Lower lobe of right lung (tissue), 2 donors: ENCODE data around the gene NFATC2. TPM values are rescaled to one million over a fixed set of nuclear protein-coding genes. Genes with fewer than 3 reads are reported as not detected.

ENCODE experiments used
- ATAC-seq, 2 donors: fragments of 200-7000 bp; cut with Tn5 transposase; one replicate each; pipeline ENCODE4 v1.9.1; 2020 to 2022; ENCODE audit warnings: mild to moderate bottlenecking in 2 of 2, moderate library complexity in 2 of 2
- DNase-seq: peaks from one replicate; pipeline ENCODE4 v3.0.0-alpha.2; 2020
- H3K27ac ChIP-seq: fragments of 200-600 bp; one replicate; pipeline ENCODE4 v1.8.0; 2022
- H3K27me3 ChIP-seq: fragments of 200-600 bp; one replicate; pipeline ENCODE4 v1.8.0; 2022; ENCODE audit warnings: low read depth
- H3K36me3 ChIP-seq: fragments of 200-600 bp; one replicate; pipeline ENCODE4 v1.8.0; 2022; ENCODE audit warnings: mild to moderate bottlenecking
- H3K4me1 ChIP-seq: fragments of 200-600 bp; one replicate; pipeline ENCODE4 v1.8.0; 2022
- H3K4me3 ChIP-seq: fragments of 200-600 bp; one replicate; pipeline ENCODE4 v1.8.0; 2022; ENCODE audit warnings: mild to moderate bottlenecking
- H3K9me3 ChIP-seq: fragments of 200-600 bp; one replicate; pipeline ENCODE4 v1.8.0; 2022
- CTCF ChIP-seq: fragments of 200-600 bp; IDR thresholded peaks from one replicate; pipeline ENCODE4 v1.8.0; 2022; ENCODE audit warnings: antibody characterized with exemption, mild to moderate bottlenecking
- intact Hi-C: fragments of 100-400 bp; cut with DNase I; formaldehyde crosslinking; loops from one replicate; pipeline ENCODE4 v1.11.0; 2022
- total RNA-seq: library from RNA; stranded (reverse); fragmentation: NEBNext Ultra II Directional; extraction: Animal tissue kit (Norgen Biotek cat#: 25700); gene quantifications from one replicate; pipeline ENCODE4 v1.2.1, GENCODE V29; 2021
- donor health status: DM: no; HTN: yes; CAD: no; lungs with severe emphysema.

Gene NFATC2
- total RNA-seq, 1 donor from 2014 or later, result 6.6 TPM

GRCh38 chr20:51562332-51563173 lies 20.0 kb upstream of the NFATC2 start:
- Histone ChIP-seq H3K4me1 (peaks cover 34% of the 10 kb centered on the region), H3K27ac (peak overlapping the region; percentile 84), H3K27me3 (peaks cover 51% of the 10 kb centered on the region), H3K9me3 (no peaks in the 10 kb centered on the region), H3K4me3 (peak overlapping the region; percentile 55), H3K36me3 (no peaks in the 10 kb centered on the region)
- TF ChIP-seq CTCF, result peak; percentile 21
- DNase-seq (peak; percentile 55), ATAC-seq (peak; percentile 74 to 85)
- intact Hi-C loops, result no loop called here

GRCh38 chr20:51562027-51562331 lies 19.5 kb upstream of the NFATC2 start:
- peak overlapping the region; percentile 84 for H3K27ac ChIP-seq
- no peaks in the 10 kb centered on the region for H3K36me3 ChIP-seq
- ATAC-seq (no peak), DNase-seq (no peak)
- no peak for TF ChIP-seq CTCF
- H3K9me3 ChIP-seq, result no peaks in the 10 kb centered on the region
- peak overlapping the region; percentile 55 for H3K4me3 ChIP-seq
- peaks cover 34% of the 10 kb centered on the region for H3K4me1 ChIP-seq
- intact Hi-C loops, result no loop called here
- peaks cover 51% of the 10 kb centered on the region for H3K27me3 ChIP-seq

GRCh38 chr20:51560550-51561307 lies 18.2 kb upstream of the NFATC2 start:
- Histone ChIP-seq H3K4me1 (peaks cover 34% of the 10 kb centered on the region), H3K9me3 (no peaks in the 10 kb centered on the region), H3K36me3 (no peaks in the 10 kb centered on the region), H3K27me3 (peaks cover 51% of the 10 kb centered on the region), H3K4me3 (no peak overlapping the region), H3K27ac (no peak overlapping the region)
- intact Hi-C loops, result no loop called here
- no peak for ATAC-seq
- no peak for TF ChIP-seq CTCF
- DNase-seq, result no peak

- no peak for ATAC-seq
- Histone ChIP-seq H3K27ac (no peak overlapping the region), H3K27me3 (peaks cover 47% of the 10 kb centered on the region), H3K4me1 (peaks cover 34% of the 10 kb centered on the region), H3K9me3 (no peaks in the 10 kb centered on the region), H3K36me3 (no peaks in the 10 kb centered on the region), H3K4me3 (no peak overlapping the region)
- TF ChIP-seq CTCF, result no peak
- intact Hi-C loops, result no loop called here
- no peak for DNase-seq
These were observed 17.5 kb upstream of the NFATC2 start for GRCh38 chr20:51560042-51560441.

- TF ChIP-seq CTCF, result no peak
- Histone ChIP-seq H3K27ac (no peak overlapping the region), H3K4me1 (no peaks in the 10 kb centered on the region), H3K27me3 (peaks cover 4% of the 10 kb centered on the region), H3K36me3 (no peaks in the 10 kb centered on the region), H3K9me3 (no peaks in the 10 kb centered on the region), H3K4me3 (no peak overlapping the region)
- ATAC-seq (no peak), DNase-seq (no peak)
- intact Hi-C loops, result no loop called here
These were observed 12.1 kb upstream of the NFATC2 start for GRCh38 chr20:51554538-51555165.
